HG03060 (cell line): ENCODE data around the gene GPC3.

Source experiments
- ATAC-seq: cut with Tn5 transposase; IDR thresholded peaks from one replicate; pipeline ENCODE4 v1.9.1; 2021; ENCODE audit warnings: low read depth, moderate number of reproducible peaks; ENCODE audit not compliant: unreplicated experiment

GPC3 gene

DNA sequence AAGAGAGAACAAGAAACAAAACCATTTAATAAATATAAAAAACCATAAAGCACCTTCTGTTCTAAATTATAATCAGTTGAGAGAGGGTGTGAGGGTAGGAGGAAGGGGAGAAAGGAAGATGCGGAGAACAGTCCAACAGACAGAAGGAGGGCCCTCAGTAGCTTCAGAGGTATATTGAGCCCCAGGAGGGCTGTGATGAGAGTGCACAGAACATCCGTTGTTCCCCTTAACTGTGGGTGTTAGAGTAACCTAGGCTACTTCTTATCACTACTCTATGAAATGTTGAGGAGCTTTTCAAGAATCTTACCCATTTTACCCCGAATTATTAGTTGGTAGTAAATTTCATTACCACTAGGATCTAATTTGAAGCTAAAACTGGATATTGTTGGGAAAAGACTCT lies 13.8 kb downstream of the GPC3 start:
- ATAC-seq: no peak

DNA sequence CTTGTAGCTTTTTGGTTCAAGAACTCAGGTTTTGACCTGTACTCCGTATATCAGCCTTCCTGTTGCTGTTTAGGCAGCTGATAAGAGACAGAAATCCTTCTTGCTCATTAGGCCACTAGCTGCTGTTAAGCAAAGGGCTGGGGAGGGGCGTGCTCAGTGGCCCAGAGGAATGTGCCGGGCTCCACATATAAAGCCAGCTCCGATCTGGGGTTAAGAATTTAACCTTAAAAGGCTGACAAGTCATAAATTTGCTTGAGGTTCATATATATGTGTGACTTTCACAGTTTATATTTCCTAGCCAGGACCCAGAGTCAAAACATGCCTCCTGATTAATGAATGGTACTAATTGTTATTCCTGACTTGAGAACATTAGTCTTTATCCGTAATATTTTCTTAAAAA lies 15.3 kb downstream of the GPC3 start:
- no peak for ATAC-seq

- ATAC-seq: no peak
Measured at GRCh38 chrX:133969191-133969590, 16.2 kb downstream of the GPC3 start.

DNA sequence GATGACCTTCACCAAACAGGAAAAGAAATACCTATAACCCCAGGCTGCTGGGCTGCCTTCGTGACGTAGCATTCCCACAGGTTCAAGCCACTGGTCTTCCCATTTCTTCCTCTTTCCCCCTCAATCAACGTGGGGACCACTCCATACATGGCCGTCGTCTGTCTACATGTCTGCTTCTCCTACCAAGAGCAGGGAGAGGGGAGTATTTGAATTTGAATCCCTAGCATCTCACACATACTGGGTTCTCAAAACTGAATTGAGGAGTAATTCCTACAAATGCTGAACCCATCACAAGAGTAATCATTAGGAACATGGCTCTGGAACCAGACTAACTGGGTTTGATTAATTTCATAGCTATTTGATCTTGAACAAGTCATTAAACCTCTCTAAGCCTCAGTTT lies 17.3 kb downstream of the GPC3 start:
- no peak for ATAC-seq

DNA sequence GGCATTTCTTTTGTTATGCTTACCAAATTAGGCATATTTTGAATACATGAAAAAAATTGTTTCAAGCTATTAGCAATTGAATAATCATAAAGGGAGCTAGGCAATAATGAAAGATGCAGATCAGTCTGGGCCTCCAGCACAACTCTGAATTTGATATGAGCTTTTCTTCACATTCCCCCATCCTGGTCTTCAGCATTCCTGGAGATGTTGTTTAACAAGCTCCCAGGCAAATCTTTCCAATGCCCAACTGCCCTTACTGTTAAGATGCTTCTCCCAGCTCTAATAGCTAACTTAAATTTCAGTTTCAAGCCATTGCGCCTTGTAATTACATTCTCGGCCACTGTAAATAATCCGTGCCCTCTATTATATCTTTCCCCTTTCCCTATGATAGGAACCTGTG lies 19.2 kb downstream of the GPC3 start:
- ATAC-seq: no peak

DNA sequence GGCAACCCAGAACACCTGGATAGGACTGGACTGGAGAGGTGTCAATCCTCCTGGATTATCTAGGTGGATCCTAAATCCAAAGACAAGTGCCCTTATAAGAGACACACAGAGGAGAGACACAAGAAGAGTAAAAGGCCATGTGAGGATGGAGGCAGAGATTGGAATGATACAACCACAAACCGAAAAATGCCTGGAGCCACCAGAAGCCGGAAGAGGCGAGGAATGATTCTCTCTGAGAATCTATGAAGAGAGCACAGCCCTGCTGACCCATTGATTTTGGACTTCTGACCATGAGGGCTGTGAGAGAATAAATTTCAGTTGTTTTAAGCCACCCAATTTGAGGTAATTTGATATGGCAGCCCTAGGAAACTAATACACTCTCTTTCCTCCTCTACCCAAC lies 20.1 kb downstream of the GPC3 start:
- ATAC-seq: no peak

GRCh38 chrX:133961046-133961445 lies 24.3 kb downstream of the GPC3 start:
- ATAC-seq: no peak

GRCh38 chrX:133959972-133960371 lies 25.4 kb downstream of the GPC3 start:
- ATAC-seq: no peak

DNA sequence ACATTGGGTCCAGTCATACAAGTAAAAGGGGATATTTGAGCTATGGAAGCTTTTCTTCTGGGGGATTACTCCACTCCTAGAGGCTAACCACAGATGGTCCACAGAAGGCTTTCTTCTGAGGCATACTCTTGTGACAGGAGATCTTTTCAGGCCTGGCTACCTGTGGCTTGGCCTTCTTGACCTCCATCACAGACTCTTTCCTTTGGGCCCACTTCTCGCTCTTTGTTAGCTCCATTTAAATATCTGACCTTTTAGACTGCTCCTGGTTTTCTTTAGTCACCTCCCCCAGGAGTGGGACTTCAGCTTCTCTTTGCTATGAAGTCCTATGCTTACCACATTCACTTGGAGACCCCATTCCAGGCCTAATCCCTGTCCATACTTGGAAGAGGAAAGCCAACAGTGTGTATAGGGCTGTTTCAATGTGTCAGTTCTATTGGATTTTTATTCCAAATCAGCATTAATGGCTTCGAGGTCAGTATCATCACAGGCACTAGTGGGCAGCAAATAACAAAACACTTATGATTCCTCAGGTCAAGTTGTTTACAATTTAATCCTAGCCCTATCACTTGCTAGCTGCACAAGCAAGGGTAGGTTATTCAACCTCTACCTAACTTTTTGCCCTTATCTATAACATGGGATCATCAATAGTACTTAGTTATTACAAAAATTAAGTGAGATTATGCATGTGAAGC lies 26.3 kb downstream of the GPC3 start:
- no peak for ATAC-seq

DNA sequence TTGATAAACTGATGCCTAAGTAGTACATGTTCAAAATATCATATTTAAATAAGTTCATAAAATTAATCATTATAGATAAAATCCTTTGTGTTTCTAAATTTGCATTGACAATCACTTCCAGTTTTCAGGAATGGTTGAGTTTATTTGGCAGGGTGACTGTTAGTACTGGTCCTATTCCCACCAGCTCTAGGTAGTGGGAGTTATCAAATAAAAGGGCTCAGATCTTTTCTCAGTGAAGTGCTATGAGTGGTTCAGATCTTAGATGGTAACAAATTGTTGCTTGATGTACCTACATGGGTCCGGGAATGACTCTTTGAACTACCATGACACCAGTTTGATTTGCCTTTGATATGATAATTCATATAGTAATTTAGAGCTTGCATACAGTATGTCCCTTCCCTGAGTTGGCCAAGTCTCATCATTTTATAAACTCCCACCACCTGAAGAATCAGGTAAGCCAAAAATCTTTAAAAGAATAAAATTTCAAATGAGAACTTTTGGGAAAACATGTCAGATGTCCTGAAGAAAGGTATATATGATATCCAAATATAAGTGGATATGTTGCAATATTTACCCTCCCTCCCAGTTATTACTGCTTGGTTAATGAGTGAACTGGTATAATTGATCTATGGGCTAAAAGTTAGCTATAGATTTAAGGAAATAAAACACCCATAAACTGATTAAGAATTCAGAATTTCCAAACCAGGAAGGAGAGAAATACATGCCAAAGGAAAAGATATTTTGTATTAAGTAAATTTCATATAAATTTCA lies 28.6 kb downstream of the GPC3 start:
- no peak for ATAC-seq

DNA sequence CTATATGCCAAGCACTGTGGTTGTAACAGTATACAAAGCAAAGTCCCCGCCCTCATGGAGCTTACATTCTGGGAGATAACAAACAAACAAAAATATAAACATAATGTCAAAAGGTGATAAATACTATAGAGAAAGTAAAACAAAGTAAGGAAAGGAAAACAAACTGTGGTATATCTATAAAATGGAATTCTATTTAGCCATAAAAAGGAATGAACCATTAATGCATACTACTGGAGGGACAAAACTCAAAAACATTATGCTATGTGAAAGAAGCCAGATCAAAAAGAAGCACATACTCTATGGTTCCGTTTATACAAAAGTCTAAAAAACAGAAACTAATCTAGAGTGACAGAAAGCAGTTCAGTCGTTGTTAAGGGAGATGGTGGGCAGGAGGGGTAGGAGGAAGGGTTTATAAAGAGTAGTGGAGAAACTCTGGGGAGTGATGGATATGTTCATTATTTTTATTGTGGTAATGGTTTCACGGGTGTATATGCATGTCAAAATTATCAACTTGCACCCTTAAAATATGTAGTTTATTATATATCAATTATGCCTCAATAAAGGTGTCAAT lies 31.5 kb downstream of the GPC3 start:
- no peak for ATAC-seq

- no peak for ATAC-seq
Measured at GRCh38 chrX:133953078-133953477, 32.3 kb downstream of the GPC3 start.

- no peak for ATAC-seq
Measured at GRCh38 chrX:133951098-133951497, 34.3 kb downstream of the GPC3 start.

DNA sequence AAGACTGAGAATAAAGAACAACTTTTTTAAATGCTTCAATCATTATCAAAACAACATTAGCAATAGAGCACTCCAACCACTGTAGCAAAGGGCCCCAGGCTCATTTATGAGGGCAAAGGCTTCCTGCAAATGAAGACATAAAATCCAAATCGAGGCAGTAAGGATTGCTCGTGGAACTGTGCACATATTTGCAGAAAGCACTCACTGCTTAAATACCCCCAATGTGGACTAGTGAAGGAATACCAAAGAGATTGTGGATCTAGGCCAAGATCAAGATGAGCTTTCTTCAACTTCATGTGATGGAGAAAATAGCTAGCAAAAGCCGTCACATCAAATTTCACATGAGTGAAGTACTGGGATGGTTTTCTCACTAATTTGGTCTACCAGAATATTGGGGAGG lies 35.2 kb downstream of the GPC3 start:
- no peak for ATAC-seq

DNA sequence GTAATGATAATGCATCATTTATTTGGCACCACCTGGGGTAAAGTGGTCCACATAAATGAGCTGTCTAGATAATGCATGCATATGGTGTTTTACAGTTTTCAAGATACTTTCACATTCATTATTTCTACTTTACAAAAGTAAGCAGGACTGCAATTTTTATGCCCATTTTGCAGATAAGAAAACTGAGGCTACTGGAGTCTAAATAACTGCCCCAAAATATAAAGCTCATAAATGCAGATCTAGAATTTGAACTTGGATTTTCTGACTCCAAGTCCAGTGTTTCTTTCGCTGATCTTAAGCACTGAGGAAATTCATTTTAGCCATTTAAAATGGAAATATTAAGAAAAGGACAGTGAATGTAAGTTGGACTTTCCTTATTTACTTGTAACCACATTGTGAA lies 36.5 kb downstream of the GPC3 start:
- no peak for ATAC-seq

DNA sequence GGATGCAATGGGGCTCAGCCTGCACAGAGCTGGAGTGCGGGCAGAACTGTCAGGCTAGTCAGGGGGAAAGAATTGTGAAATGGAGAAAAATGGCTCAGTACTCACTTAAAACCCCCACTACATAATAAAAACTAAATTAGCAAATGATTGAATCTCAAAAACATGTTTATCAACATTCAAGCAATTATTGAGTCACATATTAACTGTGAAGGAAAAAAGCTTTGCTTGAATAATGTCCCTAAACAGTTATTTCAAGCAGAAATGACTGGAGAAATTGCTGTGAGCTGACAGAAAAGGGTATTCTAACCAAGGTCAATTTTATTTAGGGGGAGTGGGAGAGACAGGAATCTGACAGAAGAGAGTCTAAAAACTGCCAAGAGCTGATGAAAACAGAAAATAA lies 37.4 kb downstream of the GPC3 start:
- no peak for ATAC-seq

DNA sequence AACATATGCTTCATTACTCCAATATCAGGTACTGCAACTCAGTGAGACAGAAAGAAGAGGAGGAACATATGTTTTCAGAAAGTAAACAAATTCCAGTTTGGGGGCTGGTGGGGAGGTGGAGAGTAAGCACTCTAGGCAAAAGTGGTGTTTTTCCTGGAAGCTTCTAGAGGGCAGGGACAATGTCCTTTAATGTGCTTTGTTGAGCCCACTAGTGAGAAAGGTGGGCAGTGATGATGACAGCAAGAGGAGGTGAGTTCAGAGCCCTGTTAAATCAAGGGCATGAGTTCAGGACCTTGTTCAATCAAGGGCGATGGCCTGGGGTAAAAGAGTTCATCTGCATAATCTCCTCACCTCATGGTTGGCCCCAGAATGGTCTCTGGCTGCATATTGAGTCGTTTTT lies 38.4 kb downstream of the GPC3 start:
- no peak for ATAC-seq

DNA sequence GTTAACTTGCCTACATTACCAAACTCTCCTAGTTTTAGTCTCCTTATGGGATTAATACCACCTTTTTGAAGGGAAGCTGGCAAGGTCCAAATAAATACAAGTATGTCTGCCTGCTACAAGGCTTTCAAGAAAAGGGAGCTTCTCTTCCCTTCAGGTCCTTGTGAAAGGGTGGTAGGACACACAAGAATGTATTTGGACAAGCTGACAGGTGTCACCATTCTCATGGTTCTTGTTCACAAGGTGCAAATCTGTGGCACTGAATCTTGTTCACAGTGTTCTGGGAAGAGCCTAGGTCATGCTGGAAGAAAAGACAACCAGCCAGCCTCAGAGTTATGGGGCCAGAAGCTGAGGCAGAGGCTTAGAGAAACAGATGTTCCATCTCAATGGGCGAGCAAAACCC lies 41.9 kb downstream of the GPC3 start:
- no peak for ATAC-seq

DNA sequence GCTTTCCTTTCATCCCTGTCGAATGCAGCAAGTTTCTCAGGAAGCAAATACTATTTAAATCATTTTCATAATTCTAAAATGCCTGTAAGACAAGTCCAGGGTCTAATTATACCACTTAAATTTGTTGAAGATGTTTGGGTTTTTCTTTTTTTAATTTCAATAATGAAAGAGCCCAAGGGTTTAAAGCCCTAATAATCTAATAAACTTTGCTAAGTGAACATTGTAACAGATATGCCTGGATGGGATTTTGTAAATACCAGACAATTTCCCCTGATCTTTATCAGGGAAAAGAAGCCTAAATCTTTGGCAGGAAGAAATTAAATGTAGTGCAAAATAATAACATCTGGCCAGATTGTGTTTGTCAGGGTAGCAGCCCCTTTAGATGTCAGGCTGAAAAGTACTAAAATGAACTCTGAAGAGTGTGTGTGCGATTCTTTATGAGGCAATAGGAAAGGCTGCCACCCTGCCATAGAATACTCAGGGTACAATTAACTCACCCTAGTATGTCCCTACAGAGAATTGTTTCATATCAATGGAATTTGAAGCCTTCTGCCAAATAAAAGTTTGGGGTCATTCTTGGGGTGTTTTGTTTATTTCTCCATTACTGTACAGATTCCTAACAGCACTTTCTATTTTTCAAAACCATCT lies 45.6 kb downstream of the GPC3 start:
- ATAC-seq: no peak

- no peak for ATAC-seq
Measured at GRCh38 chrX:133938530-133938929, 46.9 kb downstream of the GPC3 start.

GRCh38 chrX:133937022-133937421 lies 48.4 kb downstream of the GPC3 start:
- ATAC-seq: no peak
